Gastrocnemius medialis (tissue), 4 donors: Measurements from ENCODE around the gene MEGF9. TPM values are rescaled to one million over a fixed set of nuclear protein-coding genes. Genes with fewer than 3 reads are reported as not detected.
"Not testable (repeated sequence)": the region's sequence is repeated elsewhere in the genome, so short reads cannot be mapped to it uniquely, and the experiment has no call there.

Experiments used
- ATAC-seq, 2 donors: fragments of 150-250 bp; one replicate each; pipeline ENCODE4 v1.9.1; 2016
- DNase-seq, 2 donors: peaks; one replicate each; pipeline ENCODE4 v3.0.0-alpha.2; 2019
- H3K27ac ChIP-seq, 4 donors: fragments of 200-600 bp; sonication (generic); 1 replicate in 1 of 4; 2 replicates in 3 of 4; pipeline ENCODE4 v1.5.1; 2016 to 2018; ENCODE audit warnings: mild to moderate bottlenecking in 2 of 4, moderate library complexity in 1 of 4
- H3K27me3 ChIP-seq, 3 donors: fragments of 200-600 bp; sonication (generic) in 2 of 3; 1 replicate in 1 of 3; 2 replicates in 2 of 3; pipeline versions ENCODE4 v1.5.1 to v1.6.0; 2016 to 2019; ENCODE audit warnings: mild to moderate bottlenecking in 1 of 3, moderate library complexity in 1 of 3
- H3K36me3 ChIP-seq, 2 donors: fragments of 200-600 bp; sonication (generic) in 1 of 2; one replicate each; pipeline ENCODE4 v1.5.1; 2017 to 2018
- H3K4me1 ChIP-seq, 2 donors: fragments of 200-600 bp; sonication (generic) in 1 of 2; one replicate each; pipeline ENCODE4 v1.5.1; 2016 to 2017; ENCODE audit warnings: mild to moderate bottlenecking in 2 of 2
- H3K4me3 ChIP-seq, 4 donors: fragments of 200-600 bp; sonication (generic) in 3 of 4; 1 replicate in 1 of 4; 2 replicates in 3 of 4; pipeline ENCODE4 v1.5.1; 2016 to 2019; ENCODE audit warnings: mild to moderate bottlenecking in 2 of 4
- H3K9me3 ChIP-seq, 3 donors: fragments of 200-600 bp; sonication (generic) in 2 of 3; 1 replicate in 1 of 3; 2 replicates in 2 of 3; pipeline ENCODE4 v1.5.1; 2016 to 2019
- CTCF ChIP-seq, 5 experiments: fragments of 450-650 bp in 3 of 5; fragments of 200-600 bp in 2 of 5; sonication (generic) in 2 of 5; IDR thresholded peaks in 4 of 5; conservative IDR thresholded peaks in 1 of 5; 1 replicate in 4 of 5; 2 replicates in 1 of 5; pipeline ENCODE4 v1.5.1; 2016 to 2019; ENCODE audit warnings: antibody characterized with exemption in 5 of 5, mild to moderate bottlenecking in 3 of 5, moderate library complexity in 3 of 5
- POLR2A ChIP-seq, 2 donors: fragments of 450-650 bp; IDR thresholded peaks; one replicate each; pipeline ENCODE4 v1.6.1; 2017; ENCODE audit warnings: antibody characterized with exemption in 2 of 2, mild to moderate bottlenecking in 2 of 2, moderate library complexity in 2 of 2
- in situ Hi-C, 4 donors: fragments of 200-750 bp; cut with MboI; loops; one replicate each; pipeline versions ENCODE4 v1.15.0 to v1.8.0; 2017; ENCODE audit warnings: low sequenced_read_pairs in 4 of 4
- intact Hi-C: fragments of 100-400 bp; cut with DNase I; formaldehyde crosslinking; loops from one replicate; pipeline ENCODE4 v1.15.1; 2023; ENCODE audit warnings: low total_unique reads
- total RNA-seq, 4 donors: library from RNA; depleted of rRNA; stranded (reverse); fragments of >200 nt; gene quantifications; one replicate each; pipeline versions ENCODE4 v1.1.0 to v1.2.3, GENCODE V29; 2016

The MEGF9 gene
- total RNA-seq, 4 donors from 2014 or later = 6.3 to 15.3 (median 13.5) TPM

GRCh38 chr9:120643061-120643460 is 71.2 kb downstream of the MEGF9 start:
- no peak for TF ChIP-seq CTCF (IDR thresholded peaks at IDR 0.05 in 4 of 5, conservative IDR thresholded peaks at IDR 0.05 in 1 of 5)
- no peak for TF ChIP-seq POLR2A (IDR thresholded peaks at IDR 0.05)
- no peaks in the 10 kb centered on the region for H3K36me3 ChIP-seq
- intact Hi-C loops (no loop called here), in situ Hi-C loops (no loop called here)
- ATAC-seq (no peak), DNase-seq (no peak)
- H3K27ac ChIP-seq = no peak overlapping the region
- no peaks in the 10 kb centered on the region for H3K27me3 ChIP-seq
- peaks cover 0 to 10% of the 10 kb centered on the region in 2 donors for H3K4me1 ChIP-seq
- H3K4me3 ChIP-seq = no peak overlapping the region
- H3K9me3 ChIP-seq = no peaks in the 10 kb centered on the region

GRCh38 chr9:120642129-120642770 is 72.0 kb downstream of the MEGF9 start:
- no peaks in the 10 kb centered on the region for H3K27me3 ChIP-seq
- intact Hi-C loops = no loop called here
- H3K9me3 ChIP-seq = no peaks in the 10 kb centered on the region
- H3K4me3 ChIP-seq = no peak overlapping the region
- H3K4me1 ChIP-seq = peaks cover 0 to 10% of the 10 kb centered on the region in 2 donors
- H3K36me3 ChIP-seq = no peaks in the 10 kb centered on the region
- TF ChIP-seq POLR2A (IDR thresholded peaks at IDR 0.05) = no peak
- TF ChIP-seq CTCF (IDR thresholded peaks at IDR 0.05 in 4 of 5, conservative IDR thresholded peaks at IDR 0.05 in 1 of 5) = no peak
- no peak for ATAC-seq
- DNase-seq = no peak
- in situ Hi-C loops = no loop called here
- no peak overlapping the region for H3K27ac ChIP-seq

- in situ Hi-C loops, H3K4me3 ChIP-seq, DNase-seq, H3K36me3 ChIP-seq, H3K9me3 ChIP-seq, H3K27ac ChIP-seq, ATAC-seq, H3K27me3 ChIP-seq, intact Hi-C loops: not testable (repeated sequence)
- peaks cover 0 to 10% of the 10 kb centered on the region in 2 donors for H3K4me1 ChIP-seq
These were observed 73.4 kb downstream of the MEGF9 start for GRCh38 chr9:120640874-120641273.

- H3K9me3 ChIP-seq = no peaks in the 10 kb centered on the region
- H3K27me3 ChIP-seq = no peaks in the 10 kb centered on the region
- intact Hi-C loops = no loop called here
- H3K27ac ChIP-seq = no peak overlapping the region
- in situ Hi-C loops = no loop called here
- H3K36me3 ChIP-seq = no peaks in the 10 kb centered on the region
- no peak for TF ChIP-seq CTCF (IDR thresholded peaks at IDR 0.05 in 4 of 5, conservative IDR thresholded peaks at IDR 0.05 in 1 of 5)
- no peak for TF ChIP-seq POLR2A (IDR thresholded peaks at IDR 0.05)
- ATAC-seq (no peak), DNase-seq (no peak)
- H3K4me1 ChIP-seq = peaks cover 0 to 10% of the 10 kb centered on the region in 2 donors
- no peak overlapping the region for H3K4me3 ChIP-seq
These were observed 73.9 kb downstream of the MEGF9 start for GRCh38 chr9:120640380-120640779.

GRCh38 chr9:120637919-120638318 is 76.4 kb downstream of the MEGF9 start:
- intact Hi-C loops = no loop called here
- no peak for ATAC-seq
- no peak overlapping the region for H3K27ac ChIP-seq
- H3K4me3 ChIP-seq = no peak overlapping the region
- H3K27me3 ChIP-seq = no peaks in the 10 kb centered on the region
- in situ Hi-C loops = no loop called here
- DNase-seq = no peak
- TF ChIP-seq POLR2A (IDR thresholded peaks at IDR 0.05) (no peak), CTCF (IDR thresholded peaks at IDR 0.05 in 4 of 5, conservative IDR thresholded peaks at IDR 0.05 in 1 of 5) (no peak)
- no peaks in the 10 kb centered on the region for H3K9me3 ChIP-seq
- peaks cover 0 to 10% of the 10 kb centered on the region in 2 donors for H3K4me1 ChIP-seq
- H3K36me3 ChIP-seq = no peaks in the 10 kb centered on the region
